Stimulated activated CD8-positive, alpha-beta memory T cell treated with anti-CD3 and anti-CD28 coated beads, Interleukin-7, amount 100 ng/mL, for 4 hours (primary cell): ENCODE data around the gene ADAMTSL1.
"Not testable (repeated sequence)": the region's sequence is repeated elsewhere in the genome, so short reads cannot be mapped to it uniquely, and the experiment has no call there.

Source experiments
- DNase-seq, 2 donors: peaks; one replicate each; pipeline ENCODE4 v3.0.0-alpha.2; 2020; ENCODE audit warnings: low read depth in 2 of 2

The ADAMTSL1 gene

DNA sequence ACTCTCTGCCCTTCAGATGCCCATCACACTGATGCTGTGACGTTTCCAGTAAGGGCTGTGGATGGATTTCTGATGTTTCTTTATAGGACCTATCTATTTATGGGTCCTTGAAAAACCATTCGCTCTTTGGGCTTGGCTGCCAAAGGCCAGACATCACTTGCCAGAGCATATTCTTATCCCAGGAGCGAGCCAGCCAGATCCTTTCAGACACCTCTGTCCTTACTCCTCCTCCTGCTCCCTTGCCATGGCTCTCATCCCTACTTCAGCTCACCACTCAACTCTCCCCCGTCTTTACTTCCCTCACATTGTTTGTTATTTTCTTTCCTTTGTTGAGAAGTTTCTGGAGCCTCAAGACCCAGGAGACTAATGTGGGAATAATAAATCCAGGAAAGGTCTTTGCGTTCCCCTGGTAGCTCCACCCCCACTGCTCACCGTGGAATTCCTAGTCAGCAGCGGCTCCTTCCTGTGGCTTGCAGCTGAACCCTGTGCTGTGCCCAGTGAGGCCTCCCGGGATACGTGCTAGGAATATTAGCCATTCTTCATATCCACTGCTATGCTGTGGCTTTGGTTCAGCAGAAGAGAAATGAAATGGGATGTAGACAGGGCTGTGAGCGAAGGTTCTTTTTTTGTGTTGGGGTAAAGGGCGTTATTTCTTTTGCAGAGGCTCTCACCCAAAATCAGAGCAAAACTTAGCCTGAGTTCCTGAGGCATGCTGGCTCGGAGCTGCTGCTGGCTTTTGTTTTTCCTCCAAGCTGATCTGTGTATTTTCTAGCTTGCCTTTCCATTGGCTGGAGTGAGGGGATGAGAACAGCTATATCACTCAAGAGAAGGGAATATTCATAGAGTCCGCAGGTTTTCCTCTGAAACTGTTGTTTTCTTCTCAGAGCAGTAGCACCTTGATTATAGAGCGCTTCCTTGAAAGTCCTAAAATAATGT lies 387.9 kb downstream of the ADAMTSL1 start:
- DNase-seq, result no peak

DNA sequence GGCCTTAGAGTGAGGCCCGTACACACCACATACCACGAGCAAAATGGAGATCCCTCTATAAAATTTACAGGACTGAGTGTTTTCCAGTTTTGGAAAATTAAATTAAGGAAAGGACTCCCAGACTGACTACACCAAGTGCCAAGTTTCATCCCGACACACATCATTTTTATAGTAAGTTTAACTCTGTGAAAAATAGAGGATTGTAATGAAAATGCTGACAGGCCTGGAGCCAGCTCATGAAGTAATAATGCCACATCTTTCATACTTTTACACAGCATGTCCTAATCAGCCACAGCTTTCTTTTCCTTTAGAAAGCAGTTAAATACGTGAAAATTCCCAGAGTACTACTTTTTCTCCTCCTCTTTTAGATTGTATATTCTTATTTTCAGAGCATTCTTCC lies 389.8 kb downstream of the ADAMTSL1 start:
- DNase-seq, result no peak

DNA sequence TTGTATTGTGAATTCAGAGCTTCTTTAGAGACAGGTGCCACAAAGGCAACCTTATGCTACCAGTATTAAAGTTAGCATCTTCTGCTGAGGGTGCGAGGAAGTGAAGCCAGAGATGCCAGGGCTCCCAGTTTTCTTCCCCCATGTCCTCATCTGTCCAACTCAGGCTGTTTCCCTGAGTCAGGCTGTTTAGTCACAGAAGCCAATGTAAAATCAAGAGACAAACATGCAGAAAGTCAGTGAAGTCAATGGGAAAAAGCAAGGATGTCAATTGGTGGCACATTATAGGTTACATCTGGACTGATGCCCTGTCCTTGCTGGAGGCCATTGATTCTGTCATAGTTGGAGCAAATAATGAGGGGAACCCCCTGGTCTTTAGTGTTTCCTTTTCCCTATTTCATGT lies 390.6 kb downstream of the ADAMTSL1 start:
- no peak for DNase-seq

DNA sequence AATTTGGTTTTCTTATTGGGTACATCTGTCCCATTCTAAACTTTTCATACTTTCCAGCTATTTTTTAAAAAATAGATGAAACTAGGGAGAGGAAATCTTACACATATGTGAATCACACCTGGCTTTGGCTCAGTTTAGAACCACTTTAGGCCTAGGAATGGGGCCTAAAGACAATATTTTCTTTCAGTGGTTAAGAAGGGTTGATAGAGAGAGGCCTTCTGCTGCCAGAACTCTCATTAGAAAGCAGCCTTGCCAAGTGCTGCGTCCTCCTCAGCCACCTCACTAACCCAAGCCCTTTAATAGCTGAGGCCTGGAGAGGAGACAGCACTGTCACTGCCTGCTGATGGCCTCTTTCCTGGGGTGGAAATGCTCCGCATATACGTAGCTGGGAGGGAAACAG lies 391.6 kb downstream of the ADAMTSL1 start:
- no peak for DNase-seq

DNA sequence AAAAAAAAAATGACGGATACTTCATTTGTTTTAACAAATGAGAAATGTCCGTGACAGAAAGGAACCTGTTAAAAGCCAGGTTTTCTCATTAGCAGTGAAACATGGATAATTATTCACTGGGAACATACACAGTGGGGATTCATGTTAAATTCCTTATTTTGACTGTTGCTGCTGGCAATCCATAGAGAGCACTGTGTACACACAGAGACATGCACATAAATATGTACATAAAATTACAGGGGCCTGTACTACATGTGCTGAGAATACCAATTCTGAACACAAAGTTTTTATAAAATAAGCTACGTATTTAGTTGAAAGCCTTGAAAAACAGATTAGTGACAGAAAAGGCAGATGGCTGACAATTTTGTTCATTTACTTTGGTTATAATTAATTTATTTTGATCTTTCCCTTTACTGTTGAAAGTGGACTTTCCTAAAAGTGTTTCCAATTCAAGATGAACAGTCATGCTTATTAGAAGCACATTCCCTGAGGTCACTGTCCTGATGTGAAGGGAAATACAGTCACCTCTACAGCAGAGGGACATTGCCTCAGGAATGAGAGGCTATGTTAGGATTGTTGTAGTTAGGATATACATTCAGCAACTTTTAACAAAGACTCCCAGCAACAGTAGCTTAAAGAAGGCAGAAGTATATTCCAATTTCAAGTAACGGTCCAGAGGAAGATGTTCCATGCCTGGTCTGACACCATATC lies 392.3 kb downstream of the ADAMTSL1 start:
- DNase-seq, result no peak

GRCh38 chr9:18869725-18870124 lies 395.8 kb downstream of the ADAMTSL1 start:
- no peak for DNase-seq

- DNase-seq, result no peak
Observed at GRCh38 chr9:18874069-18874468, 400.1 kb downstream of the ADAMTSL1 start.

DNA sequence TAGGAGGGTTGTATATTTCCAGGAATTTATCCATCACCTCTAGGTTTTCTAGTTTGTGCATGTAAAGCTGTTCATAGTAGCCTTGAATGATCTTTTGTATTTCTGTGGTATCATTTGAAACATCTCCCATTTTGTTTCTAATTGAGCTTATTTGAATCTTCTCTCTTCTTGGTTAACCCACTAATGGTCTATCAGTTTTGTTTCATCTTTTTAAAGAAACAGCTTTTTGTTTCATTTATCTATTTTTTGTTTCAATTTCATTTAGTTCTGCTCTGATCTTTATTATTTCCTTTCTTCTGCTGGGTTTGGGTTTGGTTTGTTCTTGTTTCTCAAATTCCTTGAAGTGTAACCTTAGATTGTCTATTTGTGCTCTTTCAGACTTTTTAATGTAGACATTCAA lies 401.0 kb downstream of the ADAMTSL1 start:
- not testable (repeated sequence) for DNase-seq

DNA sequence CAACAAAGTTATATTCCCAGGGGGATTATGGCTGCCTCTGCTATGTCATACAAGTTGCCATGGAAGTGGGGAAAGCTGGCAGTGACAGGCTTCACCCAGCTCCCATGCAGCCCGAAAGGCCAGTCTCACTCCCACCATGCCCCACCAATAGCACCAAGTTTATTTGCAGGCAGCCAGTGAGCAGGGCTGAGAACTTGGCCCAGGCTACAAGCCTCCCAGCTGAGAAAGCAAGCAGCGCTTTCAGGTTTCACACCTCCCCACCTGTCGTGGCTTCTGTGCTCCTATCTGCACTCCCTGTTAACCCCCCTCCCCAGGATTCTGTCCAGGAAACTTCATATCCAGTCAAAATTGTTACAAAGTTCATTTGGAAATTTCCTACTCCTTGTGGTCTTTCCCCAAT lies 404.0 kb downstream of the ADAMTSL1 start:
- no peak for DNase-seq

DNA sequence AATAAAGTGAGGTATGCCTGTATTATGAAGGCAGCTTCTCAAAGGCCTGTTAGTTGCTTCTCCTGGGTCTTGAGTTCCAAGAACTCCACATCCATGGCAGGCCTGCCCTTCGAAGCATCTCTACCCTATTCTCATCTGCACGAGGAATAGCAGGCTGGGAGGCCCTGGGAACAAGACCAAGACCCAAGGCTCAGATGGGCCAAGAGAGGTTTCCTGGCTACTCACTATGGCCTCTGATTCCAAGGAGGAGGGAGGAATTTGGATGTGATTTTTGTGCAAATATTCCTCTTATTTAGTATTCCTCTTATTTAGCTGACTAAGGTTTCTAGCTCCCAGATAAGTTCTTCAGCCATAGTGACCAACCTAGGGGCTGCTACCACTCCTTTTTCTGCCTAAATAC lies 407.8 kb downstream of the ADAMTSL1 start:
- no peak for DNase-seq

DNA sequence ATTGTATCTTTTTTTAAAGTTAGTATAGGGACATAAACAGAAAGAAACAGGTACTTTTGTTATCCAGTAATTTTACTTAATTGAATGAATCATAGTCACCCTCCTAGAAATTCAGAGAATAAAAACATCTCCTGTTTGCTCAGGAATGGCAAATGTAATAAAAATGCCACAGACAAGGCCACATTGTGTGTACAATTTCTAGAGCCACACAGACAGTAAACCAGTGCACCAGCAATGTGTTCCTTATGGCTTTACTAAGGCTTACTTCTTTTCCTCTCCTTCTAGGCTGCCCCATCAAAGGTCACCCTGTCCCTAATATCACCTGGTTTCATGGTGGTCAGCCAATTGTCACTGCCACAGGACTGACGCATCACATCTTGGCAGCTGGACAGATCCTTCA lies 413.6 kb downstream of the ADAMTSL1 start:
- DNase-seq, result no peak

DNA sequence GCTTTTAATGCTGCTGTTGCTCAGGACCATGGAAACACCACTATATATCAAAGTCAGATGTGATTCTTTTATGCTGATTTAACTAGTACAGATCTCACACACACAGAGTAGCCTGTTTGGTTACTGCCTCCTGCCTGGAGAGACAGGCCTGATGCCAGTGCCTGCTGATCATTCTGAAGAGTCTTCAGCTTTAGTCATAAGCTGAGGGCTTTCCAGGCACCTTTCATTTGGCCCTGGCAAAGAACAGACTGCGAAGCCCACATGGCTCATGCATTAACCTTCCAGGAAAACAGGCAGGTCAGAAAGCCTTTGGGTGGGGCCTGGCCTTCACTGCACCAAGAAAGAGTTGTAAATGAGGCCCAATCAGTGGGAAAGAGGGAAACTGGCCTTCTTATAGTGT lies 414.3 kb downstream of the ADAMTSL1 start:
- DNase-seq, result no peak

- no peak for DNase-seq
Observed at GRCh38 chr9:18889550-18889949, 415.6 kb downstream of the ADAMTSL1 start.

DNA sequence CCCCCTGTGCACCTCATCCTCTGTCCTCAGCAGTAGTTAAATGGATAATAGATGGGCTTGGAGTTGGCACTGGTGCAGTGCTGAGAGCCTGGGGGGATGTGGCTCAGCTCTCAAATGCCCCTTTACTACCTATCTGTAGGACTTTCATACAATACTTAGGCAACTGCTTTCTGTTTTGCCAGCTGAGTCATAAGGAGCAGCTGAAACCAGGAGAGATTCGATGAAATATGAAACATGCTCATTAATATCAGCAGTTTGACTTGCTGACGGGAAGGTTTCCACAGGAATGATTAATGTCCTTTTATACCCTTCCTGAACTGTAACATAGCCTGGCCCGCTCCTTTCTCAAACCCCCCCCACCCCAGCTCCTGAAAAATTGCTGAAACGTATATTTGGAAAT lies 416.4 kb downstream of the ADAMTSL1 start:
- DNase-seq, result no peak

- no peak for DNase-seq
Observed at GRCh38 chr9:18891946-18892670, 418.2 kb downstream of the ADAMTSL1 start.

DNA sequence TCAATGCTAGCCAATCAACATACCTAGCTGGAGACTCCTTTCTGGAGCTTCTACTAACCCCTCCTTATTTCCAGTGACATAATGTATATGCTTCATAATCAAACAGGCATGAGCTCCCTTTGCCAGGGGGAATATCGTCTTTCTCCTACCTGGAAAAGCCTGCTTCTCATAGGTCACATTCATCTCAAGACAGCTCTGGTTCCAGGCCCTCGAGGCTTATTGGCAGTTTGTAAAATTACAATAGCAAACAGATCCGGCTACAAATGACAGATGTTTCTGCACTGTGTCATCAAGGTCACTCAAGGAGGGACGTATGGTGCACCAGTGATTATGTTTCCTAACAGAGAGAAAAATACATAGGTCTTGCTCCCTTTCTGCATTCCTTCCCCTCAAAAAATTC lies 419.1 kb downstream of the ADAMTSL1 start:
- no peak for DNase-seq

DNA sequence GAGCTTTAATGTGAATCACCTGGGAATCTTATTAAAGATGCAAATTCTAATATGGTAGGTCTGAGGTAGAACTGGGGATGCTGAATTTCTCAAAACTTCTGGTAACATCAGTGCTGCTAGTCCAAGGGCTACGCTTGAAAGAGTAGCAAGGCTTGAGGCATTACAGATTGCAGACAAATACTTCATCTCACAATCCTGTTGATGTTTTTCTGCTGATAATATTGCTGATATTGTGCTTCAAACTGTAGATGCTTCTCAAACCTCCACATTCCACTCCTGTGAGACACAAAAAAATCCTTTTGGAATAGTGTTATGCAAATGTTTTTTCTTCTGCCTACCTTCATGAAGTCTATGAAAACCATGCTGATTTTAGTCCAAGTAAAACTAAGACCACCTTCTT lies 419.5 kb downstream of the ADAMTSL1 start:
- DNase-seq, result no peak

DNA sequence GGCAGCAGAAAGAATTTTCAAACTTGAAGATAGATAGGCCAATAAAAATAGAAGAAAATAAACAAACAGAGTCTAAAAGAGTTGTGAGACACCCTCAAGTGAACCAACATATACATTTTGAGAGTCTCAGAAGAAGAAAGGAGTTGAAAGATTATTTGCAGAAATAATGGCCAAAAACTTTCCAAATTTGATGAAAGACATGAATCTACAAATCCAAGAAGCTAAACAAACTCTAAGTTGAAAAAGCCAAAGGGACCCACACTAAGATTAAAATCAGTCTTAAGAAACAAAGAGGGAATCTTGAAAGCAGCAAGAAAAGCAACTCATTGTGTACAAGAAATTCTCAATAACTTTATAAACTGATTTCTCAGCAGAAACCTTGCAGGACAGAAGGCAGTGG lies 422.1 kb downstream of the ADAMTSL1 start:
- no peak for DNase-seq

- DNase-seq, result no peak
Observed at GRCh38 chr9:18896531-18897179, 422.7 kb downstream of the ADAMTSL1 start.

GRCh38 chr9:18903450-18903849 lies 429.5 kb downstream of the ADAMTSL1 start:
- DNase-seq, result no peak

- no peak for DNase-seq
Observed at GRCh38 chr9:18905028-18905882, 431.3 kb downstream of the ADAMTSL1 start.
